Measurements from ENCODE around the gene USP12.
"Not testable (repeated sequence)": the region's sequence is repeated elsewhere in the genome, so short reads cannot be mapped to it uniquely, and the experiment has no call there.

Gene USP12

DNA sequence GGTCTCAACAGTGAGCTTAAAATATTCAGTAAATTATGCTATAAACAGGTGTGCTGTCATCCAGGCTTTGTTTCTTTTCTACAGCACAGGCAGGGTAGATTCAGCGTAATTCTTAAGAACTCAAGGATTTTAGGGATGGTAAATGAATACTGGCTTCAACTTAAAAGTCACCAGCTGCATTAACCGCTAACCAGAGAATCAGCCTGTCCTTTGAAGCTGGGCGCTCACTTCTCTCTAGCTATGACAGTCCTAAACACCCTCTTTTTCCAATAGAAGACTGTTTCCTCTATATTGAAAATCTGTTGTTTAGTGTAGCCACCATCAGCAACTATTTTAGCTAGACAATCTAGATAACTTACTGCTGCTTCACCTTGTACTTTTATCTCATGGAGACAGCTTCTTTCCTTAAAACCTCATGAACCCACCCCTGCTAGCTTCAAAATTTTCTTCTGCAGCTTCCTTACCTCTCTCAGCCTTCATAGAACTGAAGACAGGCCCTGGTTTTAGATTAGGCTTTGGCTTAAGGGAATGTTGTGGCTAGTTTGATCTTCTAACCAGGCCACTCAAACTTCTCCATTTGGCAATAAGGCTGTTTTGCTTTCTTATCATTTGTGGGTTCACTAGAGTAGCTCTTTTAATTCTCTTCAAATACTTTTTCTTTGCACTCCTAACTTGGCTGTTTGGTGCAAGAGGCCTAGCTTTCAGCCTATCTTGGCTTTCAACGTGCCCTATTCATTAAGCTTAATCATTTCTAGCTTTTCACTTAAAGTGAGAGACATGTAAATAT is 89.5 kb downstream of the USP12 start:
- no peak for TF ChIP-seq CTCF (IDR thresholded peaks at IDR 0.05; ENCODE audit: insufficient read depth, low read depth, low read length, missing control alignments)
- DNase-seq (ENCODE audit: low read depth), result no peak

GRCh38 chr13:27080018-27080948 is 91.3 kb downstream of the USP12 start:
- no peak for TF ChIP-seq CTCF (IDR thresholded peaks at IDR 0.05; ENCODE audit: insufficient read depth, low read depth, low read length, missing control alignments)
- no peak for DNase-seq (ENCODE audit: low read depth)
- H3K4me3 ChIP-seq (ENCODE audit: low read depth, low read length), result no peak overlapping the region

More for the DNA sequence above, 89.5 kb downstream of the USP12 start:
- H3K4me3 ChIP-seq (ENCODE audit: low read depth, low read length), result no peak overlapping the region

GRCh38 chr13:27079421-27079958 is 92.1 kb downstream of the USP12 start:
- TF ChIP-seq CTCF (IDR thresholded peaks at IDR 0.05; ENCODE audit: insufficient read depth, low read depth, low read length, missing control alignments), result no peak
- no peak for DNase-seq (ENCODE audit: low read depth)

DNA sequence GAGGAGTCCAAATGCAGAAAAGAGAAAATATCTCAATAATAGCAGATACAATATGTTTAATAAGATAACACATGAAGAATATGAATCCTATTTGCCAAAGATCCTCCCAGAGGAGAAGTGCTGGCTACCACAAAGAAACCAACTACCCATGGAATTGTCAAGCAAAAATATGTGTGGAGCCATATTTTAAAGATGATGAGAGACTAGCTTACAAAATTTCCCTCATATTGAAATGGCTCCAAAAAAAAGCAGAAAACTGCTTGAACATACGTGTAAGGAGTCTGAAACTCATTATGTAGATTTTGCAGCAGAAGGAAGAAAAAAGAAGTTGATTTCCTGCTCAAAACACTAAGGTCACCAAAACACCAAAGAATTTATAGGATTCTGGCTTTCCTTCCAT is 94.2 kb downstream of the USP12 start:
- H3K4me3 ChIP-seq (ENCODE audit: low read depth, low read length), result no peak overlapping the region
- DNase-seq (ENCODE audit: low read depth), result no peak
- no peak for TF ChIP-seq CTCF (IDR thresholded peaks at IDR 0.05; ENCODE audit: insufficient read depth, low read depth, low read length, missing control alignments)

More at GRCh38 chr13:27079421-27079958, 92.1 kb downstream of the USP12 start:
- H3K4me3 ChIP-seq (ENCODE audit: low read depth, low read length), result no peak overlapping the region

GRCh38 chr13:27076421-27076820 is 95.2 kb downstream of the USP12 start:
- no peak for DNase-seq (ENCODE audit: low read depth)
- no peak overlapping the region for H3K4me3 ChIP-seq (ENCODE audit: low read depth, low read length)
- no peak for TF ChIP-seq CTCF (IDR thresholded peaks at IDR 0.05; ENCODE audit: insufficient read depth, low read depth, low read length, missing control alignments)

DNA sequence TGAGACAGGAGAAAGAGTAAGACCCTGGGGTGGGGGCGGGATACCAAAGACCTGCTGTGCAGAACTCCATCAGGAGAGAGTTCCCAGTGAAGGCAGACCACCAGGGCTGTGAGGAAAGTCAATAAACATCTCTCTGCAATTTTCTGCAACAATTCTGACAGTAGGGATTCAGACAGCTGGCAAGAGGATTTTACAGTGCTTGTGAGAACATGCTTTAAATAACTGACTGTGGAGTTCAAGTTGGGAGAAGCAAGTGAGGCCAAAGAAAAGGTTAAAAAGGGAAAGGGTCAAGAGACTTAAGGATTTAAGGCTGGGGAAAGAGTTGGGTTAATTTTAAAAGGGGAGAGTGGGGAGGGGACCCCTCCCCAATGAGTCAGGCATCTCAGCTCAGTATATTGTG is 98.4 kb downstream of the USP12 start:
- no peak for DNase-seq (ENCODE audit: low read depth)
- no peak for TF ChIP-seq CTCF (IDR thresholded peaks at IDR 0.05; ENCODE audit: insufficient read depth, low read depth, low read length, missing control alignments)
- no peak overlapping the region for H3K4me3 ChIP-seq (ENCODE audit: low read depth, low read length)

GRCh38 chr13:27066123-27066522 is 105.5 kb downstream of the USP12 start:
- not testable (repeated sequence) for DNase-seq (ENCODE audit: low read depth); H3K4me3 ChIP-seq (ENCODE audit: low read depth, low read length)
